Ishikawa (cell line): ENCODE results near the gene CFL2.

ENCODE experiments used
- CEBPB ChIP-seq: IDR thresholded peaks from 2 replicates; pipeline ENCODE4 v1.6.1; 2012
- EP300 ChIP-seq: IDR thresholded peaks from 2 replicates; pipeline ENCODE4 v1.6.1; 2012; ENCODE audit warnings: borderline replicate concordance
- FOXM1 ChIP-seq: IDR thresholded peaks from 2 replicates; pipeline ENCODE4 v1.6.1; 2012; ENCODE audit warnings: low read depth, borderline replicate concordance
- RAD21 ChIP-seq: IDR thresholded peaks from 2 replicates; pipeline ENCODE4 v1.6.1; 2012; ENCODE audit warnings: low read depth

DNA sequence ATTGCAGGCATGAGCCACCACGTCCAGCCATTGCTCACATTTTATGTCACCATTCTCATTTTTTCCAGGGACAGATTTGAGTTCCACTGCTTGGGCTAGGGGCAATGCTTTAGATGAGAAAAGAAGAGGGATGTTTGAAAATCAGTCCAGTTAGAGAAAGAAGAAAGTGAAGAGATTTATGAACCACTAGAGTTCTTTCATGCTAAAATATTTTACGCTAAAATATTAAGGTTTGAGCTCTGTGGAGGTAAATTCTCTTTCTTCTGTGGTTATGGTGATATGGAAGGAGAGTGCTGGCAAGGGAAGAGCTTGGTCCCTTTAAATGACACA lies 21.5 kb downstream of the CFL2 start:
- TF ChIP-seq RAD21 (no peak), CEBPB (no peak), FOXM1 (no peak), EP300 (no peak)
